Mesendoderm (in vitro differentiated cells): ENCODE measurements around the gene ZSWIM3.

ENCODE experiments used
- DNase-seq: peaks from one replicate; pipeline ENCODE4 v3.0.0; 2013
- H2AK5ac ChIP-seq: 2 replicates; pipeline ENCODE4 v1.6.1; 2013; ENCODE audit warnings: low read length, inconsistent platforms
- H2BK120ac ChIP-seq: 2 replicates; pipeline ENCODE4 v1.6.1; 2013; ENCODE audit warnings: low read depth, mild to moderate bottlenecking, low read length, moderate library complexity, mixed read lengths
- H2BK15ac ChIP-seq: replicated peaks from 2 replicates; pipeline ENCODE4 v1.6.1; 2013; ENCODE audit warnings: low read depth, mild to moderate bottlenecking, moderate library complexity
- H2BK5ac ChIP-seq: 2 replicates; pipeline ENCODE4 v1.6.1; 2013; ENCODE audit warnings: low read length, inconsistent platforms
- H3K18ac ChIP-seq: 2 replicates; pipeline ENCODE4 v1.6.1; 2013; ENCODE audit warnings: mild to moderate bottlenecking, low read length, mixed read lengths
- H3K23ac ChIP-seq: one replicate; pipeline ENCODE4 v1.6.1; 2013; ENCODE audit warnings: low read length
- H3K27ac ChIP-seq: 2 replicates; pipeline ENCODE4 v1.5.1; 2013; ENCODE audit warnings: low read depth, mild to moderate bottlenecking, inconsistent platforms, low read length, moderate library complexity
- H3K27me3 ChIP-seq: 2 replicates; pipeline ENCODE4 v1.6.1; 2013; ENCODE audit warnings: low read length, control low read depth, mild to moderate bottlenecking, inconsistent platforms; ENCODE audit not compliant: insufficient read depth, poor library complexity
- H3K36me3 ChIP-seq: 2 replicates; pipeline ENCODE4 v1.6.1; 2013; ENCODE audit warnings: low read length, inconsistent platforms; ENCODE audit not compliant: control insufficient read depth, insufficient read depth
- H3K4ac ChIP-seq: one replicate; pipeline ENCODE4 v1.6.1; 2013; ENCODE audit warnings: low read depth, mild to moderate bottlenecking, low read length, moderate library complexity
- H3K4me1 ChIP-seq: 2 replicates; pipeline ENCODE4 v1.6.1; 2013; ENCODE audit warnings: low read depth, low read length, inconsistent platforms; ENCODE audit not compliant: control insufficient read depth
- H3K4me2 ChIP-seq: 2 replicates; pipeline ENCODE4 v1.6.1; 2013; ENCODE audit warnings: low read length
- H3K4me3 ChIP-seq: 2 replicates; pipeline ENCODE4 v1.5.1; 2013; ENCODE audit warnings: mild to moderate bottlenecking, low read length
- H3K56ac ChIP-seq: one replicate; pipeline ENCODE4 v1.6.1; 2013; ENCODE audit warnings: low read length
- H3K79me1 ChIP-seq: 2 replicates; pipeline ENCODE4 v1.6.1; 2013; ENCODE audit warnings: low read length, inconsistent platforms
- H3K79me2 ChIP-seq: 2 replicates; pipeline ENCODE4 v1.6.1; 2013; ENCODE audit warnings: mild to moderate bottlenecking, low read length; ENCODE audit not compliant: control insufficient read depth, insufficient read depth
- H3K9ac ChIP-seq: 2 replicates; pipeline ENCODE4 v1.6.1; 2013; ENCODE audit warnings: low read length, inconsistent platforms
- H4K5ac ChIP-seq: one replicate; pipeline ENCODE4 v1.6.1; 2013; ENCODE audit warnings: low read length
- H4K8ac ChIP-seq: one replicate; pipeline ENCODE4 v1.6.1; 2013; ENCODE audit warnings: low read depth, mild to moderate bottlenecking, control low read depth, low read length, moderate library complexity
- WGBS: extraction: QIAGEN DNeasy Blood & Tissue Kit; methylation state at CpG from one replicate; pipeline ENCODE4 v1.1.7; 2013; ENCODE audit warnings: low lambda C conversion rate, missing lambda C conversion rate; ENCODE audit not compliant: insufficient coverage; ENCODE audit errors: extremely low coverage; 5-methylcytosine and 5-hydroxymethylcytosine counted together

The ZSWIM3 gene

DNA sequence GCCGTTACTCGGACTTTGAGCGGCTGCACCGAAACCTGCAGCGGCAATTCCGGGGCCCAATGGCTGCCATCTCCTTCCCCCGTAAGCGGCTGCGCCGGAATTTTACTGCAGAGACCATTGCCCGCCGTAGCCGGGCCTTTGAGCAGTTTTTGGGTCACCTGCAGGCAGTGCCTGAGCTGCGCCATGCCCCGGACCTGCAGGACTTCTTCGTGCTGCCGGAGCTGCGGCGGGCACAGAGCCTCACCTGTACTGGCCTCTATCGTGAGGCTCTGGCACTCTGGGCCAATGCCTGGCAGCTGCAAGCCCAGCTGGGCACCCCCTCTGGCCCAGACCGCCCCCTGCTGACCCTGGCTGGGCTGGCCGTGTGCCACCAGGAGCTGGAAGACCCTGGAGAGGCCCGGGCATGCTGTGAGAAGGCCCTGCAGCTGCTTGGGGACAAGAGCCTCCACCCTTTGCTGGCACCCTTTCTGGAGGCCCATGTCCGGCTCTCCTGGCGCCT, 16.7 kb upstream of the ZSWIM3 start:
- H2BK120ac ChIP-seq = no peak overlapping the region
- no peak overlapping the region for H4K8ac ChIP-seq
- H3K27me3 ChIP-seq = no peaks in the 10 kb centered on the region
- DNase-seq = no peak
- no peak overlapping the region for H3K27ac ChIP-seq
- no peak overlapping the region for H3K56ac ChIP-seq
- no peak overlapping the region for H3K23ac ChIP-seq
- no CpG with 5 or more reads among the region's 25 CpGs for WGBS
- peaks cover 2% of the 10 kb centered on the region for H3K36me3 ChIP-seq
- no peak overlapping the region for H3K18ac ChIP-seq
- no peak overlapping the region for H3K4me2 ChIP-seq
- no peak overlapping the region for H2AK5ac ChIP-seq
- H3K4me1 ChIP-seq = no peaks in the 10 kb centered on the region
- H2BK5ac ChIP-seq = no peak overlapping the region
- no peaks in the 10 kb centered on the region for H3K79me1 ChIP-seq
- H3K4ac ChIP-seq = no peak overlapping the region
- no peak overlapping the region for H3K9ac ChIP-seq
- no peaks in the 10 kb centered on the region for H3K79me2 ChIP-seq
- no peak overlapping the region for H4K5ac ChIP-seq
- no peak overlapping the region for H3K4me3 ChIP-seq
- H2BK15ac ChIP-seq = no peak overlapping the region

DNA sequence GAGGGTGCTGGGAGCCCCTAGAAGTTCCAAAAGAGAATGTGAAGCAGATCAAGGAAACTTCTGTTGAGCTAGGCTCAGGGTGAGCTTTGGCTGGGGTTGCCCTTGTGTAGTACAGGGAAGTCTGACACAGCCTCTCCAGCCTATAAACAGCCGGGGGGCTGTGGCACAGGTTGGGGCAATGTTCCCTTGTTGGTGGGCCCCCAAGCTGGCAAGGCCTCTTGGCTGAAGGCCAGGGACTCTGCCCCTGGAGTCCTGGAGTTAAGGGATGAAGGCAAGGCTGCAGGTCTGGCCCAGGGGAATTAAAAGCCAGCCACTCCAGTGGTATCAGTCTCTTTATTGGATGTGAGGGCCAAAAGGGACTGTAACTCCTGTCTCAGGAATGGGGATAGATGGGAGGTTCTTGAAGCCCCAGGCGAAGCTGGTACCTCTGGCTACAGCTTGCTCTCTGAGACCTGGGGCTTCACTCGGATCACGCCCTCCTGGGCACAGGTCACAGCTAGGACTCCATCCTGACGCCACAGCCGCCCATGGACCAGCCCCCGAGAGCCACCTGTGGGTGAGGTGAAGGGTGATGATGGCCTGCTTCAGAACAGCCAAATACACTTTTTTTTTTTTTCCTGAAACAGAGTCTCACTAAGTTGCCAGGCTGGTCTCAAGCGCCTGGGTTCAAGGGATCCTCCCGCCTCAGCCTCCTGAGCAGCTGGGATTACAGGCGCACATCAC, 15.8 kb upstream of the ZSWIM3 start:
- Histone ChIP-seq H3K36me3 (peaks cover 2% of the 10 kb centered on the region), H3K56ac (no peak overlapping the region), H2BK15ac (no peak overlapping the region), H2AK5ac (no peak overlapping the region), H4K8ac (no peak overlapping the region), H3K4me1 (no peaks in the 10 kb centered on the region), H3K18ac (no peak overlapping the region), H2BK5ac (no peak overlapping the region), H3K79me1 (no peaks in the 10 kb centered on the region), H3K79me2 (no peaks in the 10 kb centered on the region), H3K27me3 (no peaks in the 10 kb centered on the region), H2BK120ac (no peak overlapping the region), H3K4me3 (no peak overlapping the region), H3K9ac (no peak overlapping the region), H3K4ac (no peak overlapping the region), H3K27ac (no peak overlapping the region), H3K4me2 (no peak overlapping the region), H4K5ac (no peak overlapping the region), H3K23ac (no peak overlapping the region)
- no peak for DNase-seq
- WGBS = no CpG with 5 or more reads among the region's 10 CpGs

DNA sequence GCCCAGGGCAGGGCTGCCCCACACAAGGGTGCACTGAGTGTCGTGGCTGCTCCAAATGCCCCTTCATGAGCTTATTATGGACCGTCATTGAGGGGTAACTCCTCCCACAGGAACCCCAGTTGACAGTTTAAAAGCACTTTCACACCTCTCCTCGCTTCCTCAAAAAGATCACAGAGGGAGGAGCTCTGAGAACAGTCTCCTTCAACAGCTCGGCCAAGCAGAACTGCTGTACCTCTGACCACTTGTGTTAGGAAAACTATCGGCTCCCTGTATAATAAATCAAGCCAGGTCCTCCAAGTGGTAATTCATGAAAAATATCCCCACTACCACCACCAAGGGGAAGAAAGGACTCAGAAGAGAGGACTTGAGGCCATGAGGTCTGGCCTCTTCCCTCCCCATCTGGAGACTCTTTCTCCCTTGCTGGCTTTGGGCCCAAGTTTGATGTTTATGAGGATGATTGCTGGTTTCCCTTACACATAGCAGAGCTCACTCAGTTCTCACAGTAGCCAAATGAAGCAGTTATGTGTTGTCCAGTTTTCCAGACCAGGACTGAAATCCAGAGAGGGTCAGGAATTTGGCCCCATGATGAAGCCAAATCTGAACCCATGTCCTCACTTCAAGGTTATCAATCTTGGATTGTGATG, 15.1 kb upstream of the ZSWIM3 start:
- no peak overlapping the region for H2BK120ac ChIP-seq
- no peak overlapping the region for H3K4me2 ChIP-seq
- no peaks in the 10 kb centered on the region for H3K4me1 ChIP-seq
- no peak overlapping the region for H3K23ac ChIP-seq
- no peak overlapping the region for H4K8ac ChIP-seq
- no peak overlapping the region for H3K4me3 ChIP-seq
- no CpG with 5 or more reads among the region's 5 CpGs for WGBS
- H3K79me1 ChIP-seq = no peaks in the 10 kb centered on the region
- no peak for DNase-seq
- H3K18ac ChIP-seq = no peak overlapping the region
- peaks cover 2% of the 10 kb centered on the region for H3K36me3 ChIP-seq
- no peak overlapping the region for H2BK5ac ChIP-seq
- no peak overlapping the region for H3K9ac ChIP-seq
- H2AK5ac ChIP-seq = no peak overlapping the region
- no peak overlapping the region for H4K5ac ChIP-seq
- no peak overlapping the region for H3K27ac ChIP-seq
- H3K27me3 ChIP-seq = no peaks in the 10 kb centered on the region
- H3K4ac ChIP-seq = no peak overlapping the region
- no peak overlapping the region for H3K56ac ChIP-seq
- H2BK15ac ChIP-seq = no peak overlapping the region
- no peaks in the 10 kb centered on the region for H3K79me2 ChIP-seq

DNA sequence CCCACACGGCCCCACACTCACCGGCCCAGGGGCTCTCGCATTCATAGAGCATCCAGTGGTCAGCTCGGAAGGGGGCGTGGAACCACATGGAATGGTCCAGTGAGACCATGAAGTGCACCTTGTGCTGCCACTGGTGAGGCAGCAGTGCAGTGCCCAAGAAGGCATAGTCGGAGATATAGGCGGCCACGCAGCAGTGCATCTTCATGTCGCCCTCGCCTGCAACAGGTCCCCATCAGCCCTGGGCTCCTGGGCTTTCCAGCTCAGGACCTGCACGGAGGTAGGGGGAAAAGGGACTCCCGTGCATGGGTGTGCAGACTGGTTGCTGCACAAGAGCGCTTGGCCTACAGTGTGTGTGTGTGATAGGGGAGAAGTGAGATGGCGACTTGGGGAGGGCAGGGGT, 13.9 kb upstream of the ZSWIM3 start:
- no peak overlapping the region for H3K27ac ChIP-seq
- peaks cover 2% of the 10 kb centered on the region for H3K36me3 ChIP-seq

DNA sequence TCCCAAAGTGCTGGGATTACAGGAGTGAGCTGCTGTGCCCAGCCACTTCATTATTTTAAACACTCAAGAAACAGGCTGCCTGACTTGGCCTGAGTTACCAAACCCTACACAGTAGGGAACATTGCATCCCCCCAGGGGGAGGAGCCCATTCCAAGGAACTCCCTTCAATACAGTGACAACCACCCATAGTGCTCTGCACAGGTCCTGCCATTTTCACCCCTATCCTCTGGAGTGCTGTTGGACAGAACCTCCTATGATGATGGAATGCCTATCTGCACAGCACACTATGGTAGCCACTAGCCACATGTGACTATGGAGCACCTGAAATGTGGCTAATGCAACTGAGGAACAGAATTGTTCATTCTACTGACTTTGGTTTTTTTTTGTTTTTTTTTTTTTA, 12.0 kb upstream of the ZSWIM3 start:
- Histone ChIP-seq H3K18ac (no peak overlapping the region), H2BK15ac (no peak overlapping the region), H4K8ac (no peak overlapping the region), H3K27ac (no peak overlapping the region), H3K23ac (no peak overlapping the region), H3K79me2 (no peaks in the 10 kb centered on the region), H3K4me1 (no peaks in the 10 kb centered on the region), H2BK120ac (no peak overlapping the region), H2BK5ac (no peak overlapping the region), H2AK5ac (no peak overlapping the region), H3K4me2 (no peak overlapping the region), H3K27me3 (no peaks in the 10 kb centered on the region), H4K5ac (no peak overlapping the region), H3K4me3 (no peak overlapping the region), H3K4ac (no peak overlapping the region), H3K79me1 (no peaks in the 10 kb centered on the region), H3K9ac (no peak overlapping the region), H3K36me3 (peaks cover 2% of the 10 kb centered on the region), H3K56ac (no peak overlapping the region)
- DNase-seq = no peak

More for the DNA sequence above, 13.9 kb upstream of the ZSWIM3 start:
- no peak overlapping the region for H2AK5ac ChIP-seq
- H3K79me1 ChIP-seq = no peaks in the 10 kb centered on the region
- H3K4ac ChIP-seq = no peak overlapping the region
- no peak overlapping the region for H2BK15ac ChIP-seq
- H3K4me2 ChIP-seq = no peak overlapping the region
- no peaks in the 10 kb centered on the region for H3K4me1 ChIP-seq
- H3K23ac ChIP-seq = no peak overlapping the region
- DNase-seq = no peak
- H2BK120ac ChIP-seq = no peak overlapping the region
- no peak overlapping the region for H3K9ac ChIP-seq
- H3K56ac ChIP-seq = no peak overlapping the region
- no CpG with 5 or more reads among the region's 14 CpGs for WGBS
- no peak overlapping the region for H3K18ac ChIP-seq
- H4K8ac ChIP-seq = no peak overlapping the region
- H3K79me2 ChIP-seq = no peaks in the 10 kb centered on the region
- no peak overlapping the region for H4K5ac ChIP-seq
- H2BK5ac ChIP-seq = no peak overlapping the region
- H3K4me3 ChIP-seq = no peak overlapping the region
- no peaks in the 10 kb centered on the region for H3K27me3 ChIP-seq
